GM21360 (cell line): ENCODE data around the gene WDFY1.
"Not testable (repeated sequence)": the region's sequence is repeated elsewhere in the genome, so short reads cannot be mapped to it uniquely, and the experiment has no call there.

Experiments used
- ATAC-seq: cut with Tn5 transposase; IDR thresholded peaks from one replicate; pipeline ENCODE4 v1.9.1; 2021; ENCODE audit warnings: mild to moderate bottlenecking, moderate library complexity; ENCODE audit not compliant: unreplicated experiment

Gene WDFY1

DNA sequence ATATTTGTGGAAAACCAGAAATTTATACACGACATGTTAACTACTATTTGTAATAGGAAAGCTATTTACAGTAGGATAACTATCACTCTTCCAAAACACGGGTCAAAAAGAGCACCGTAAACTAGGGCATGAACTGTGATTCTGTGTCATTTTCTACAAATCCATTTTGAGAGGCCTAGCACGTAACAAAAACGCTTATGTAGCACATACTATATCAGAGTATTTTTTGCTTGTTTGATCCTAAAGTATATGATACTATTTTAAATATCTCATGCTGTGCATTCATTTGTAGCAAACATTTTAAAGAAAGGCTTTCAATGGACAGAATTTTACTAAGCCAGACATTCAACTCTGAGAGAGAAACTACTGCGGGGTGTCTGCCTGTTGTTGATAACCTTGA is 45.1 kb downstream of the WDFY1 start:
- no peak for ATAC-seq

- ATAC-seq: no peak
Measured at GRCh38 chr2:223897669-223898330, 47.3 kb downstream of the WDFY1 start.

DNA sequence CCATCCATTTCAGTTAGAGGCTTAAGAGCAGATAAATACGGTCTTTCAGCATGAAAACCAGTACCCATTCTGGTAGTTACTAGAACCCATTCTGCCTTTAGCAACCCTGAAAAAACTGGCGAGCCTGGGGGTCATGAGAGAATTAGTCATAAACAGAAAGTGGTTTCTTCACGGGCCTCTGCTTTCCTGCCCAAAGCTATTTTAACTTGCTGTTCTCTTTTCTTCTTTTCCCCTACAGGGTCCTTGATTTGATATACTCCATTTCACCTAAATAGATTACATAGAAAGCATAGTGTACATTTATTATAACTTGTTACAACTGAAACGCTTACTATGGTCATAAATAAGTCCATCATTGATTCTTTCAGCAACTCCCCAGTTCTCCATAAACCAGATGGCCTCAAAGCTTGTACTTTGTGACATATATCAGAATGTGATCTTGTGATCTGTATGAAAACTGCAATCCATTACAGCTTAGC is 48.3 kb downstream of the WDFY1 start:
- ATAC-seq: peak; percentile 59

GRCh38 chr2:223894968-223895367 is 50.2 kb downstream of the WDFY1 start:
- no peak for ATAC-seq

DNA sequence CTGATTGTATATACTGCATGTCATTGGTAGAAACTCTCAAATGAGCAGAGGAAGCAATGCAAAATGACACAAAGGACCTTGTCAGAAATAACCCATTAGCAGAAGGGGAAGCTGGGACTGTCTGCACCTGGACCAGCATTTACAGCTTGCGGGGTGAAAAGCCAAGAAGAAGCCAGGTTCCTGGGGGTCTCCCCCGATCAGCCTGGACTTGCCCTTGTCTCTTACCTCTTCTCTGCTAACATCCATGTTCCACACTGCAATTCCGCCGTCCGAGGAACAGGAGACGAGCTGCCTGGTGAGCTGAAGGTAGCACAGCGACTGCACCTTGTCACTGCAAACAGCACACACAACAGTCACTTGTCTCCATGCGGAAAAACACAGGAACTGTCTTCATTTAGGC is 51.1 kb downstream of the WDFY1 start:
- ATAC-seq: no peak

GRCh38 chr2:223890721-223891120 is 54.4 kb downstream of the WDFY1 start:
- ATAC-seq: no peak

DNA sequence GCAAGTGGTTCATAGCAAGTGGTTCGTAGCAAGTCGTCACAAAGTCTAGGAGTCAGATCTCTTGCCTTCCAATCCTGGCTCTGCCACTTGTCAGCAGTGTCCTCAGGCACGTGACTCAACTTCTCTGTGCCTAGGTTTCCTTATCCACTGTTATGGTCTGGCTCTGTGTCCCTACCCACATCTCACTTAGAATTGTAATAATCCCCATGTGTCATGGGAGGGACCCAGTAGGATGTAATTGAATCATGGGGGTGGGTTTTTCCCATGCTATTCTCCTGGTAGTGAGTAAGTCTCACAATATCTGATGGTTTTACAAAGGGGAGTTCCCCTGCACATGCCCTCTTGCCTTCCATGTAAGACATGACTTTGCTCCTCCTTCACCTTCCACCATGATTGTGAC is 55.9 kb downstream of the WDFY1 start:
- ATAC-seq: no peak

GRCh38 chr2:223888251-223888650 is 56.9 kb downstream of the WDFY1 start:
- no peak for ATAC-seq

GRCh38 chr2:223887127-223887526 is 58.0 kb downstream of the WDFY1 start:
- no peak for ATAC-seq

DNA sequence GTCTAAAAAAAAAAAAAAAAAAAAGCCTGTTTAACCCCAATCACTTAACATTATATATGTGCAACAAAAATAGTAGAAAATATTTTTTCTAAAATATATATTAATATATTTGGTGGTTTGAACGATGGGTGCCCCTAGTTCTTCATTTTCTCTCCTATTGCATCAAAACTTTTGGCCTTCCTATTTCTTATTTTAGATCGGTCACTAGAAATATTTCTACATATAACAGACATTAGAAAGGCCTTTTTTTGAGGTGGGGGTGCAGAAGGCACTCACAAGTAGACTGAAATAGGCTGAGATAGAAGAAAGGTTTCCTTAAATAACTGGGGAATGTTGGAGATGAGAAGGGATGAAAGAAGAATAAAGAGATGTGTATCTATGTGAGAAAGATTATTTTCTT is 58.4 kb downstream of the WDFY1 start:
- ATAC-seq: no peak

DNA sequence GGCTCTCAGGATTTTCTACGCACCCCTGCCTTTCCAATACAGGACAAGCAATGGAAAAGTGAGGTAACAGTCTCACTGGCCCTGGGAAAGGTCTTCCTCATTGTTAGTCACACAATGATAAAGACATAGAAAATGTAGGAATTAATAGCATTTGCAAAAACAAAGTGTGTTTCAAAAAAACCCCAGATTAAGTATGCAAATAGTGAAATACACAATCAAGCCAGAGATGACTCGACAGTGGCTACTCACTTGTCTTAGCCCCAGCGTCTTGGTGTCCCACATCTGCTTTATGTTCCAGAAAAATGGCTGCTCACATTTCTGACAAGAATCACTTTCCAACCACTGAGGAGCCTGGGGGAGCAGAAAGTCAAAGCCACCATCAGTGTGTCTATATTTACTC is 60.7 kb downstream of the WDFY1 start:
- peak; percentile 97 for ATAC-seq

GRCh38 chr2:223882715-223883114 is 62.4 kb downstream of the WDFY1 start:
- ATAC-seq: no peak

DNA sequence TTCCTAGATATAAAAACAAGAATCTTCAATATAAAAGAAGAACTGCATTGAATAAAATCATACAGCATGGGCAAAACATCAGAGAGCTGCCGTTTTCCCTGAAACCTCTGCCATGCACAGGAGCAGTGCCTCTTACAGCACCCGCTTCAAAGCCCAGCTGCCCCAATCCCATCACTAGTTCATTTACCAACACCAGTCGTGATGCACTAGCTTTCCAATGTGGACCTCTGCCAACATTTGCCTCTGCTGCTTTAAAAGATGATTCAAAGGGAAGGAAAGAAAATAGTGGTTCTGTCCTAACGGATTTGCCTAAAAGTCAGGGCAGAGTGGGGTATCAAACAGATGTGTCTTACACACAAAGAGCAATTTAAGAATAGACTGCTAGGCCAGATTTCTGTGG is 64.3 kb downstream of the WDFY1 start:
- ATAC-seq: no peak

DNA sequence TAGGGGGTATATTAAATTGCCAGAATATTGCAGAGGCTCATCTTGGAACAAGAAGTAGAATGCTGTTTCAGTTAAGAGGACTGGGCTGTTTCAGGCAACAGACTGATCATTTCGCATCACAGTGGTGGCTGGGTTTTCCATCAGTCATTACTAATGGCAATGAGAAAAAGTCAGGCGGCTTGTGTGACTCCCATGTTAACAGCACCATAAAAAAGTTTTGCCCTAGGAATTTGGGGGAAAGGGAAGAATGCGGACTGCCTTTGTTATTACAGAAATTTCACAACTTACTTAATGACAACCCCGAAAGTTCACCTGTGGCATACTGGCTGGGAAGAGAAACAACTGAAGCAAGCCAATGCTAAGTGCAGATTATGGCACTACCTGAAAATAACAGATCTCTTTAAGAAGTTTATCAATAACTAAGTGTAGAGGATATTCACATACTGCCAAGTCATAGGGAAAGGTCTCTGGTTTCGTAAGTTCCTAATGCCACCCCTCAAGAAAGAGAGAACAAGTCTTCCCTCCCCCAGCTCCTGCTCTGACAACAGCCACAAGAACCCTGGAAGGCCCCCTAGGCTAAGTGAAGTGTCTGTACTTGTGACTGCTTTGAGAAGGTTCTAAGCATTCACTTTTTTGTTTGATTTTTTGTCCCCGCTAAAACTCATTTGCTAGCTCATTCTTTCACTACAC is 67.3 kb downstream of the WDFY1 start:
- ATAC-seq: no peak

DNA sequence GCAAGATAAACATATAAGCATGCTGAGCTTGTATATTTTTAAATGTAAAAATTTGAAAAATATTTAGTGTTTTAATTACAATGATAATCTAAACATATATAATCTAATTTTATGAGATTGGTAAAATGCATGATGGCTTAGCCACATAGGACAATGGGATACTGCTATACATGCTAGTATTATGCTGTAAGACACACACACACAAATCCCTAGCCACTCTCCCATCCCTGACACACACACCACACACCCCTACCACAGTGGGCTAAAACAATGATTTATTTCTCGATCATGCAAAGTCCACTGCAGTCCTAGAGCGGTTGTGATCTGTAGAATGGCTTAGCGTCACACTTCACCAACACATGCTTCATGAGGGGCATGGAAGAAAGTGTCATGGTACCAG is 71.5 kb downstream of the WDFY1 start:
- no peak for ATAC-seq

DNA sequence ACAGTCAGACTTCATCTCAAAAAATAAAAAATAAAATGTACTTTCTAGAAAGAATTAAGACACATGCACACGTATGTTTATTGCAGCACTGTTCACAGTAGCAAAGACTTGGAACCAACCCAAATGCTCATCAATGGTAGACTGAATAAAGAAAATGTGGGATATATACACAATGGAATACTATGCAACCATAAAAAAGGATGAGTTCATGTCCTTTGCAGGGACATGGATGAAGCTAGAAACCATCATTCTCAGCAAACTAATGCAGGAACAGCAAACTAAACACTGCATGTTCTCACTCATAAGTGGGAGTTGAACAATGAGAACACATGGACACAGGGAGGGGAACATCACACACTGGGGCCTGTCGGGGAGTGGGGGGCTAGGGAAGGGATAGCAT is 72.4 kb downstream of the WDFY1 start:
- not testable (repeated sequence) for ATAC-seq

DNA sequence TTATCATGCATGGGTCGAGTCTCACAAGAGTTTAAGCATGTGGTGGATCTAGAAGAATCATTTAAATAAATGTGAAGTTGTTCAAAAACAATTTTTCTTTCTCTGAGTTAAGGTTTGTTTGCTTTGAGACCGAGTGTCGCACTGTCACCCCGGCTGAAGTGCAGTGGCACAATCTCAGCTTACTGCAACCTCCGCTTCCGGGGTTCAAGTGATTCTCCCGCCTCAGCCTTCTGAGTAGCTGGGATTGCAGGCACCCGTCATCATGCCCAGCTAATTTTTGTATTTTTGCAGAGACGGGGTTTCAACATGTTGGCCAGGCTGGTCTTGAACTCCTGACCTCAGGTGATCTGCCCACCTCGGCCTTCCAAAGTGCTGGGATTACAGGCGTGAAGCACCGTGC is 73.5 kb downstream of the WDFY1 start:
- ATAC-seq: not testable (repeated sequence)

GRCh38 chr2:223870840-223871611 is 74.1 kb downstream of the WDFY1 start:
- ATAC-seq: no peak

GRCh38 chr2:223868005-223868404 is 77.1 kb downstream of the WDFY1 start:
- ATAC-seq: no peak

- peak; percentile 51 for ATAC-seq
Measured at GRCh38 chr2:223865907-223866508, 79.1 kb downstream of the WDFY1 start.

DNA sequence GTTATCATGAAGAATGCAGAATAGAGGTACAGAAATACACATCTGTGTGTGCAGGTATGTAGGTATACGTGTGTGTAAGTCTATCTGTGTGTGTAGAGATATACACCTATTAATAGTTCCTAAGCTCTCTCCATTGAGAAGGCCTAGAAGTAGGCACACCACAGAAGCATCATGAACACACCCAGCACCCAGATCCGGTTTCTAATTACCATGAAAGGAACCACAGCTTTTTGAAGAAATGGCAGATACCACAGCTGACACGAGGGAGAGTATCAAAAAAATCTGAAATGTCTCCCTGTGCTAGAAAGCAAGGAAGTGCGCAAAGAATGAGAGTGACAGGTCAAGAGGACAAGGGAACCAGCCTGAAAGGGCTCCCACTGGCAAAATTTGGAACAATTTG is 80.0 kb downstream of the WDFY1 start:
- ATAC-seq: no peak
